Kidney tubule cell (primary cell): ENCODE measurements around the gene TUBA4B.
A peak's percentile ranks its signal among the peaks of the same experiment; 100 is the strongest.
"Not testable (repeated sequence)": the region's sequence is repeated elsewhere in the genome, so short reads cannot be mapped to it uniquely, and the experiment has no call there.

Source experiments
- DNase-seq: peaks from one replicate; pipeline ENCODE4 v3.0.0-alpha.2; 2018; ENCODE audit warnings: low spot score

Gene TUBA4B

DNA sequence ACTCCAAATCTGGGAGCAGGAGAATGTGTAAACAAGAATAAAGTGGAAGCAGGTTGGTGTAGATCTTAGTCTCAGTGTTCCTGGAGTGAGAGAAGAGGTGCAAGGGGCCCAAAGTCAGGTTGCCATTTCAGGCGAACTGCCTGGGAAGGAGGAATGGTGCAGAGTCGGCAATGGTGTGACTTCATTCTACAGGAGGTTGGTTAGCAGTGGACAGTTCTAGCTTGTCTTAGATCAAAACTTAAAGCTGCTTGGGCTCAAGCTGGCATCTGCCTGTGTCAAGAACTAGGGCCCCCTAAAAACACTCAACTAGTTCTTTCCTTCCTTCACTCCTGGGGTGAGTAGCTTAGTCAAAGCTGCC, 4.2 kb upstream of the TUBA4B start:
- DNase-seq: no peak

DNA sequence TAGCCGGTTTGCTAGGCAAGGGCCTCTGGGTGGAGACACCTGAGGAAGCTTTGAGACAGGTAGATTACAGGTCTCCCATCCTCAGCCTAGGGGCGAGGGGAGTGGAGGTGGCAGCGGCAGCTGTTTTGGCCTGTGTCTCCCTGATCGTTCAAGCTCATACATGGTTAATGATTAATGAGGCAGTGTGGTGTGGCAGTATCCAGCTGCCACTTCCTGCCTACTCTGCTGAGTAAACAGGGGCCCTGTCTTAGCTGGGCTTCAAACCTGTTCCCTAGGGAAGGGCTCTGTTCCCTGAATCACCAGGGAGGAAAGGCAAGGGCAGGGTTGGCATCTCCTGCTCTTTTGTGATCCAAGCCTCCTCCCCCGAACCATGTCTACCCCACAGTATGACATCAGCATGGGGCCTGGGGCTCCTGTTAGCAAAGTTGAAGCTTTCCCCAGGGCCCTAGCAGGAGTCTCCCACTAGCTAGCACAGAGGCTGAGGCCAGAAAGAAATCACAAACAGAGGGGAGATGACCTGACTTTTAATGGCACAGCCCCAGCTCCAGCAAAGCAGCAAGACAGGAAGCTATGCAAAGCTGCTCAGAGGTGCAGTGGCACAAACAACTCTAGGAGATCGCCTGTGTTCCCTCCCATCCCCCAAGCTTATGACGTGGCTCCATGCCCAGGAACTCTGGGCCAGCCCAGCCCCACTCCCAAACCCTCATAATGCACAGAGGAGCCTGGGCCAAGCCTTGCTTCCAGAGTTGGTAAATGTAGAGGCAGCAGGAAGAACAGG, 3.7 kb upstream of the TUBA4B start:
- peak; percentile 98 for DNase-seq

DNA sequence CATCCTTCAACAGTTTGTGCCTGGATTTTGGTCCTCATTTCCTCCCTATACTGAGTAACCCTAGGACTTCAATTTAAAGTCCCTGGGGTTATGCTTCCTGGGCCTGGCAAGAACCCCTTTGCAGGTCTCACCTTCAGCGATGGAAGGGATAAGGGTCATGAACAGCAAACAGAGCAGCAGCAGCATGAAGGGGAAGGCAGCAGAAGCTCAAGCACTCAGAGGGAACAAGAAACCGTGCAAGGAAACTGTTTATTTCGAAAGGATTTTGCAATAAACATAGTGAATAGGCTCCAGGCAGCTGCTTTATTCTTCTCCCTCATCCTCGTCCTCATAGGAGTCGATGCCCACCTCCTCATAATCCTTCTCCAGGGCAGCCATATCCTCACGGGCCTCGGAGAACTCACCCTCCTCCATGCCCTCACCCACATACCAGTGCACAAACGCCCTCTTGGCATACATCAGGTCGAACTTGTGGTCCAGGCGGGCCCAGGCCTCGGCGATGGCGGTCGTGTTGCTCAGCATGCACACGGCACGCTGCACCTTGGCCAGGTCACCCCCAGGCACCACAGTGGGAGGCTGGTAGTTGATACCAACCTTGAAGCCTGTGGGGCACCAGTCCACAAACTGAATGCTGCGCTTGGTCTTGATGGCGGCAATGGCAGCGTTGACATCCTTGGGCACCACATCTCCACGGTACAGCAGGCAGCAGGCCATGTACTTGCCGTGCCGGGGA, 2.8 kb upstream of the TUBA4B start:
- DNase-seq: no peak

DNA sequence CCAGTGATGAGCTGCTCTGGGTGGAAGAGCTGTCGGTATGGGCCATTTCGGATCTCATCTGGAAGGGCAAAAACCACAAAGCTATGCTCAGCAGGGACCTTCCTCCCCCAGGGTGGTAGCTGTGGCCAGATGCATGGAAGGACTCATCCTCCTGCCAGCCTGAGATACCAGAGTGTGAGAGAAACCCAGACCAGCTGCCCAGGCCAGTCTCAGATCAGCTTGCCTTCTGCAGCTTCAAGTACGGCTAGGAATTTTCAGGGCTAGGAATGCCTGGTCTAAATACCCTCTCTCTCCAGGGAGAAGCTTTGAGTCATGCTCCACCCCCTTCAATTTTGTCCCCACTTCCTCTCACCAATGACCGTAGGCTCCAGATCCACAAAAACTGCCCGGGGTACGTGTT, 1.4 kb upstream of the TUBA4B start:
- DNase-seq: peak; percentile 35

DNA sequence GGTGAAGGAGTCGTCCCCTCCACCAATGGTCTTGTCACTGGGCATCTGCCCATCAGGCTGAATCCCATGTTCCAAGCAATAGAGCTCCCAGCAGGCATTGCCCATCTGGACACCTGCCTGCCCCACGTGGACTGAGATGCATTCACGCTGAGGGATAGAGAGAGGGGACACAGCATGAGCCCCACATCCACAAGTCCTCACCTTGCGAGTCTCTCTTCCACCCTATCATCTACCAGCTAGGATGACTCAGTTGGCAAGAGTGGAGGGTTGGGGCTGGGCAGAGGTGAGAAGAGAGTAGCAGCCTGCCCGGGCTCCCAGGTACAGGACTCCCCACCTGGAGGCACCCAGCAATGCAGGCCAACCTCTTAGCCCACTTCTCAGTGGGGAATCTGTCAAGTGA, 959 bp upstream of the TUBA4B start:
- peak; percentile 71 for DNase-seq

DNA sequence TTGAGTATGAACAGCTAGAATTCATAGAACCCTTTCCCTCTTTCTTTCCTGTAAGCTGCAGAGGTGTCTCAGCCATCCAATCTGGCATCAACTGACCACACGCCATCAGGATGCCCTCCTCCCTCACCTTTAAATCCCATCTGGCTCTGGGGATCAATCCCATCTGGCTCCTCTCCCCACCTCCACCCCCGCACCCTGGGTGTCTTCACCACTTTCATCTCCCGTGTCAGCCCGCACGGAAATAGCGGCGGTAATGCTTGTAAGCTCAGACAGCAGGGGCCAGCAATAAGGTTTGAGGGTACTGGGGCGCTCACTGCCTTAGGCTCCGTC, 508 bp upstream of the TUBA4B start:
- no peak for DNase-seq

DNA sequence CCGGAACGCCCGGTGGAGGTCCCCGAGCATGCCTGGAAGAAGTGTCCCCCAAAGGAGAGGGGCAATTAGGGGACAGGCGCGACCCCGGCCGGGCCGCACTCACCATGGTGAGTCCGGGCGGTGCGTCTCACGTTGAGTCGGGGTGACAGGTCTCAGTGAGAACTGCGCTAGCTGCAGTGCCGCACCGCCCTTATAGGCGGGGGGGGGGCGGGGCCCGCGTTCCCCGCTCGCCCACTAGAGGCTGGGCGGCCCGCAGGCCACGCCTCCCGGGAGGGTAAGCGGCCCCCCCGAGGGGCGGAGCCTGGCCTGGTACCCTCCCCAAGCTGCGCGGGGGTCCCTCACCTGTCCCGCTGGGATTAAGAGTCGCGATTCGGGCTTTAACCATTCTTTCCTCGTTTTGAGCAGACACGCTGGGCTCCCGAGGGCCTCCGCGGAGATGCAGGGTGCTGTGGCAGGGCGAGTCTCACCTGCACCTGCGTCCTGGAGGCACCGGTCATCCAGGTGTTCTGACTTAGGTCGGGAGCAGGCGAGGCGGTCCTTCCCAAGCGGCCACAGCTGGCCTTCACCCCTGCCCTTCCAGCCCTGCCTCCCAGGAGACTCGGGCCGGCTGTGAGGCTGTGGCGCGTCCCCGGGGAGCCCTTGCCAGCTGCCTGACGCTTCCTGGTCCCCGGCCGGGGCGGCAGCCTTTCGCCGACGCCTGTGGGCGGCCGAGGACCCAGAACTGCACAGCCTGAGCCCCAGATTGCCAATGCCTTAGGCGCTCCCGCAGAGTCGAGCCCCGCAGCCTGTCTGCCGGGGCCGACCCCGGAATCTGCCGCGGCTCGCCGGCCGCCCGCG, 928 bp downstream of the TUBA4B start, which contains the start of gene TUBA4A:
Gene TUBA4A (minus strand): TSS at position 166 of the 837 bp plus-strand sequence. CDS start 60 bp downstream, at position 106.
- DNase-seq: peak; percentile 85

DNA sequence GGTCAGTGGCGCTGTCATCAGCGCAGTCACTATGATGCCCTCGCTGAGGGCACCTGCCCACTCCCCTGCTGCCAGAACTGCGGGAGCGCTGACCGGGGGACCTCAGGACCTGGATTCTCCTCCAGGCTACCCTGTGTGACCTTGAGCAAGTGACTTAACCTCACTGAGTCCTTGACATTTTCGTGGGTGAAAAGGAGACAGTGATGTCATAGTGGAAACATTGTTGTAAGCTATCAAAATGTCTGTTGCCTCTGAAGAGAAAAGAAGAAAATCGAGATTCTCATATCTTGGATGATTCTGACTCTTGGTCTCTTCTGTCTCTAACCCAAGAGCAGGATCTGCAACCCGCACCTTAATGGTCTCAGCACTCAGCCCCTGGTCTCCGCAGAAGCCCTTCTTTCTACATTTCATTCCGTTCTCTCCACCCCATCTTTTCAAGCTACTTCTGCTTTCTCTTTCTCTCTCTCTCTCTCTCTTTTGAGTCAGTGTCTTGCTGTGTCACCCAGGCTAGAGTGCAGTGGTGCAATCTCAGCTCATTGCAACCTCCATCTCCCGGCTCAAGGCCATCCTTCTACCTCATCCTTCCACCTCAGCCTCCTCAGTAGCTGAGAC, 1.7 kb downstream of the TUBA4B start:
- peak; percentile 16 for DNase-seq

DNA sequence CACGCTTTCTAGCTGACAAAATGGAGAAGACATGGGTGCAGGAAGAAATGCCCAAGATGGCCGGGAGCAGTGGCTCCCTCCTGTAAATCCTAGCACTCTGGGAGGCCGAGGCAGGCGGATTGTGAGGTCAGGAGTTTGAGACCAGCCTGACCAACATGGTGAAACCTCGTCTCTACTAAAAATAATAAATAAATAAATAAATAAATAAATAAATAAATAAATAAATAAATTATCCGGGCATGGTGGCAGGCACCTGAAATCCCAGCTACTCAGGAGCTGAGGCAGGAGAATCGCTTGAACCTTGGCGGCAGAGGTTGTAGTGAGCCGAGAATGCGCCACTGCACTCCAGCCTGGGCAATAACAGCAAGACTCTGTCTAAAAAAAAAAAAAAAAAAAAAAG, 5.9 kb downstream of the TUBA4B start:
- not testable (repeated sequence) for DNase-seq

DNA sequence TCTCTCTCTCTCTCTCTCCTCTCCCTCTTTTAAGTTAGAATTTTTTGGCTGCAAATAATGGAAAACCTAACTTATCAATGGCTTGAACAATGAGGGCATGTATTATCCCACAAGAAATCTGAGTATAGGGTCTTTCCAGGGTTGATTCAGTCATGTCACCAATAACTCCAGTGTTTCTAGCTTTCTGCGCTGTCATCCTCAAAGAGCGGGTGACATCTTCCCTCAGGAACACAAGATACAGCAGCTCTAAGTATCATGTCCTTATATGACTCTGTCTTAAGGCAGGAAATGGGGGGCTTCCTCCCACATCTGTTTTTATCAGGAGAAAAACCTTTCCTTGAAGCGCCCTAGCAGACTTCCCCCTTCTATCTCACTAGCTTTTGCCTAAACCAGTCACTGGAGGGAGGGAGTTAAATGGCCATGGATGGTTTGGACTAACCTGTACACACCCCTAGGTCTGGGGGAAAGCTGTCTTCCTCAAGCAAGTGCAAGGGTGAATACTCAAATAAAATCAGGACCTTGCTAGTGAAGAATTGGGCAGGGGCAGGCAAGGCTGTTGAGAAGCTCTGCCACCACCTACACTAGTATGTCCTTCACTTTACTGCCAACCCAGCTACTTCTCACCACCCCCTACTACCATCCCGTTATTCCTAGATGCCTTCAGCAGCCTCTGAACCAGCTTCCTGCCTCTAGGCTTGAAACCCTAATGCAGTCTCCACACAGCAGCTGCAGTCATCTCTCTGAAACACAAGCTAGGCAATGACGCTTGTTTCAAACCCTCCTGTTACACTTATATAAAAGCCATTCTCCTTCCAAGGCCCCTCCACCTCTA, 8.2 kb downstream of the TUBA4B start:
- no peak for DNase-seq

DNA sequence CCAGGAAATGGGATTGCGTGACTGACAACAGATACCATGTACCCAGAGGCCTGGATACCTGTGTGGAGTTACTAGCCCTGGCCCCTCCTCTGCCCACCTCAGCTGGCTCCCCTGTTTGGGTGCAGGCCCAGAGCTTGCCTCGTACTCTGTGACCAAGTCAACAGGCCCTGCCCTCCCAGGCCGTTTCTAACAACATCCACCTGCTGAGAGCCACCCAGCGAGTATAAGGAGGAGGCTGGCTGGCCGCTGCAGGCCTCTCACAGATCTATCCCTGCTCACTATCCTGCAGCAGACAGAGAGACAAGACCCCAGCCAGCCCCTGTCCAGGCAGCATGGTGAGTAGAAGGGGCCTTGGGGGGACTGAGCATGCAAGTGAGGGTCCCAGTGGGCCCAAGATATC, 13.2 kb downstream of the TUBA4B start:
- no peak for DNase-seq

DNA sequence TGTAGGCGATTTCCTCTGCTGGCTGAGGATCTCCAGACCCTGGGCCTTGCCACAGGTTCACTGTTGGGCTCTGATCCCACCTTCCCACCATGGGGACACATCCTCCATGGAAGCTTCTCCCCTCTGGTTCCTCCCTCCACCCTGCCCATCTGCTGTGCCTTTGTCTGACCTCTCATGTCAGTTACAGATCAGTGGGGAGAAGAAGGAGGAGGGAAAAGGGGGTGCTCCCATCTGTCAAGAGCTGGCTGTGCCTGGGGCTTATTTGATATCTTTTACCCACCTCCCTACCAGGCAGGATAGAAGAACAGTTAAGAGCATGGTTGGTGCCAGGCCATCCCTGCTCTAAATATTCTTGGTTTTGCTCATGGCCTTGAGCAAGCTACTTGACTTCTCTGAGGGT, 13.8 kb downstream of the TUBA4B start:
- DNase-seq: no peak

DNA sequence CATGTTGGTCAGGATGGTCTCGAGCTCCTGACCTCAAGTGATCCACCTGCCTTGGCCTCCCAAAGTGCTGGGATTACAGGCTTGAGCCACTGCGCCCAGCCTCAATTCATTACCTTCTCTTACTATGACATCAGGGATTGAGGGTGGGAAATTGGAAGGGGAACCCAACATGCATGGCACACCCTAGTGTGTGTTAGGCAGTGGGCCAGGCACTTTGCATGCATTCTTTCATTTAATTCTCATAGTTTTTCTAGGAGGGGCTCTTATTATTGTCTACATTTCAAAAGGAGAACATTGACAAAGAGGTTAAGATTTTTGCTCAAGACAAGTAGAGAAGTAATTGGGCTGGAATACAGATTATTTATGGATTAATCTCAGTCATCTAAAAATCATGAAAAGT, 15.3 kb downstream of the TUBA4B start:
- no peak for DNase-seq

DNA sequence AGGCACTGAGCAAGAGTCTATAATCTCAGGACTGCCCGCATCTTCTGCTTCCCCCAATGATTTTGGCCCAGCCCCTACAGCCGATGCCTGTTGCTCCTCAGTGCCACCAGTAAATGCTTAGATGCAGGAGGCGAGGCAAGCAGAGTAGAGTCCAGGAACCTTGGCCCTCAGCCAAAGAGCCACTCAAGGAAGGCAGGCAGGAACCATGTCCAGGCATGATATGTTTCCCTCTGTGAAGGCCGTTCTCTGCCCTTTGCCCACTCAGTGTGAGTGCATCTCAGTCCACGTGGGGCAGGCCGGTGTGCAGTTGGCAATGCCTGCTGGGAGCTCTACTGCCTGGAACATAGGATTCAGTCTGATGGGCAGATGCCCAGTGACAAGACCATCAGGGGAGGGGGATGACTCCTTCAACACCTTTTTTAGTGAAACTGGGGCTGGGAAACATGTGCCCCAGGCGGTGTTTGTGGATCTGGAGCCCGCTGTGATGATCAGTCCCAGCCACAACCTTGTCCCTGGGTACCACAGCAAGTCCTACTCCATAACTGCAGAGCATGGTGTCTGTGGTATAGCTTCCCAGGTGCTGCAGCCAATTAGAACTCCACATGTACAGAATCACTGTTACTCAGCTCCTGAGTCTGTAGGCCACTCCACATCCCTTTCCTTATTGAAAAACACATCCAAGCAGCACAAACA, 16.5 kb downstream of the TUBA4B start:
- peak; percentile 72 for DNase-seq

DNA sequence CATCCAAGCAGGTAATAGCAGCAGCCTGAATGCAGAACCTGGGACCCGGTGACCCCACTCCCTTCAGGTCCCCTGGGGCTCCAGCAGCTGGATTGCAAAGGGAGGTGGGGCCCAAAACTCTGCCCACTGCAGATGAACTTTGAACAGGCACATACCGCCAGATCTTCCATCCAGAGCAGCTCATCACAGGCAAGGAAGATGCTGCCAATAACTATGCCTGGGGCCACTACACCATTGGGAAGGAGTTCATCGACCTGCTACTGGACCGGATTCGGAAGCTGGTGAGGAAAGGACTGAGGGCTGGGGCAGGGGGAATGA, 17.0 kb downstream of the TUBA4B start:
- DNase-seq: no peak

DNA sequence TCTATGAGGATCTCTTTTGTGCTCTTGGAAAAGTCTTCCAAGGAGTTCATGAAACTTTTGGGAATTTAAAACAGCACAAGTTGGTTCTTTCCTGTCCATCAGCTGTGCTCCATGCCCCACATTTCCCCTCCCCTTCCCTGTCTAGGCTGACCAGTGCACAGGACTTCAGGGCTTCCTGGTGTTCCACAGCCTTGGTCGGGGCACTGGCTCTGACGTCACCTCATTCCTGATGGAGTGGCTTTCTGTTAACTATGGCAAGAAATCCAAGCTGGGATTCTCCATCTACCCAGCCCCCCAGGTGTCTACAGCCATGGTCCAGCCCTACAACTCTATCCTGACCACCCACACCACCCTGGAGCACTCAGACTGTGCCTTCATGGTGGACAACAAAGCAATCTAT, 18.0 kb downstream of the TUBA4B start:
- DNase-seq: no peak

DNA sequence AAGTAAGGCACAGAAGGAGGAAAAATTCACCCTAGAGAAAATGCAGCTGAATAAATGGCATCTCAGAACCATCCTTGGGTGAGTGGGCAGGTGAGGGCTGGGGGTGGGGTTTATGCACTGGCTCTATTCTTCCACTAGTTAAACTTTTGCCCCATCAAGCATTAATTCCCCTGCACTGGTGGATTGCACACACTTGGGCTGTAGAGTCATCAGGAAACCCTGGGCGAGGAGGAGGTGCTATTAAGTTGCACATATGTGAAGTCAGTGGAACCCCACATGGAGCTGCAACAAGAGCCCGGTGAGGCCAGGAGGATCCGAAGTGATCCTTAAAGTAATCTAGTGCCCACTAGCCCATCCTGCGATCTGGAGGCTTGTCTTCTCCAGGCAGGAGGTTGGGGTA, 19.3 kb downstream of the TUBA4B start:
- DNase-seq: peak; percentile 86

DNA sequence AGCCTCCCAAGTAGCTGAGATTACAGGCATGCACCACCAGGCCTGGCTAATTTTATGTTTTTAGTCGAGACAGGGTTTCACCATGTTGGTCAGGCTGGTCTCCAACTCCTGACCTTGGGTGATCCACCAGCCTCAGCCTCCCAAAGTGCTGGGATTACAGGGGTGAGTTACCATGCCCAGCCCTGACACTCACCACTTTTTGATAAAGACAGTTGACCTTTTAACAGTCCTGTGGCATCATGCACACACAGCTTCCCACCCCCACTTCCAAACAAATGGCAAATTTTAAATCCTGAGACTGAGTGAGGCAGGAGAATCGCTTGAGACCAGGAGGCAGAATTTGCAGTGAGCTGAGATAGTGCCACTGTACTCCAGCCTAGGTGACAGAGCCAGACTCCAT, 20.0 kb downstream of the TUBA4B start:
- DNase-seq: peak; percentile 82

DNA sequence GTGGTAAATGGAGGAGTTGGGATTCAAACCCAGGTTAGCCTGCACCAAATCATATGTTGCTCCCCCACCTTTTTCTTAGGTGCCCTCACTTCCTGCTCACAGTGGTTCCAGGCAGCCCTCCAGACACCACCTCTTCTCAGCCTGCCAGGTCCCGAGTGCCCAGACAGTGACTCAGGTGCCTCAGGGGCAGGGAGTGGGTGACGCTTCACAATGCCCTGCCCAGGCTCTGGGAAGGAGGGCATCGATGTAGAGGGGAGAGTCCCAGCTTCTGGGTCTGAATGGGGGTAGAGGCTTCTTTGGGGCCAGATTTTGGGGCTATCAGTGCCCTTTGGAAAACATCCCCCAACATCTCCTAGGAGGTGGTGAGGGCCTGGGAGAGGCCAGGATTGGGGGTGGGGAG, 20.9 kb downstream of the TUBA4B start:
- peak; percentile 99 for DNase-seq

DNA sequence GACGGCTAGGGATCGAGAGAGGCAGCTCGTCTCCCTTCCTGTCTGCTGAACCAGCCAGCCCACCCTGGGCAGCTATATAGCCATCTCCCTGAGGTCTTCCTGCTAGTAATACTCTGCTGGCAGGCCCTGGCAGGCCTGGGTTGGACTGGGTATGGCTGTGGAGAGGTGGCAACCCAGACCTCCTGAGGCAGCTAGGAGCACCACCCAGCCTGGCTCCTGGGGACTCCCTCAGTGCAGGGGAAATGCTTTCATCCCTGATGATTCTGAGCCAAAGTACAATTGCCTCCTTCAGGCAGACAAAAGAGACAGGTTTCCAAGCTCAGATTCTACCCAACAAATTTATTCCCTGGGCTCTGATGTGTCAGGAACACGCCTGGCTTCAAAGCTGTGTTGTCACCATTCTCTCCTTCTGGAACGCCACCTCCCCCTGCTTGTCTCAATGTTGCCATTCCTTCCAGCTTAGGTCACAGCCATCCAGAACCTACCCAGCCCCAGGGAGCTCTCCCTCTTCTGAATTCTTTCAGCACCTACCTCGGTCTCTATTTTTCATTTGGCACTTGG, 21.4 kb downstream of the TUBA4B start:
- DNase-seq: peak; percentile 98
